ENCODE measurements around the gene SPECC1.

GRCh38 chr17:20071824-20072691, 62.9 kb downstream of the SPECC1 start:
- TF ChIP-seq ATF2 (CRISPR knock-in tag; IDR thresholded peaks at IDR 0.05; ENCODE audit: borderline replicate concordance, low read depth) (no peak), CTCF (IDR thresholded peaks at IDR 0.05) (no peak), NR1H2 (CRISPR knock-in tag; IDR thresholded peaks at IDR 0.05) (no peak)
